ENCODE data around the gene CABP4. TPM values are rescaled to one million over a fixed set of nuclear protein-coding genes. Genes with fewer than 3 reads are reported as not detected.

Gene CABP4
- total and polyA plus RNA-seq, 2 donors (not counting 3 experiments of a cell fraction or from before 2014, with no cell fraction given), result 2.4 to 5.0 TPM

DNA sequence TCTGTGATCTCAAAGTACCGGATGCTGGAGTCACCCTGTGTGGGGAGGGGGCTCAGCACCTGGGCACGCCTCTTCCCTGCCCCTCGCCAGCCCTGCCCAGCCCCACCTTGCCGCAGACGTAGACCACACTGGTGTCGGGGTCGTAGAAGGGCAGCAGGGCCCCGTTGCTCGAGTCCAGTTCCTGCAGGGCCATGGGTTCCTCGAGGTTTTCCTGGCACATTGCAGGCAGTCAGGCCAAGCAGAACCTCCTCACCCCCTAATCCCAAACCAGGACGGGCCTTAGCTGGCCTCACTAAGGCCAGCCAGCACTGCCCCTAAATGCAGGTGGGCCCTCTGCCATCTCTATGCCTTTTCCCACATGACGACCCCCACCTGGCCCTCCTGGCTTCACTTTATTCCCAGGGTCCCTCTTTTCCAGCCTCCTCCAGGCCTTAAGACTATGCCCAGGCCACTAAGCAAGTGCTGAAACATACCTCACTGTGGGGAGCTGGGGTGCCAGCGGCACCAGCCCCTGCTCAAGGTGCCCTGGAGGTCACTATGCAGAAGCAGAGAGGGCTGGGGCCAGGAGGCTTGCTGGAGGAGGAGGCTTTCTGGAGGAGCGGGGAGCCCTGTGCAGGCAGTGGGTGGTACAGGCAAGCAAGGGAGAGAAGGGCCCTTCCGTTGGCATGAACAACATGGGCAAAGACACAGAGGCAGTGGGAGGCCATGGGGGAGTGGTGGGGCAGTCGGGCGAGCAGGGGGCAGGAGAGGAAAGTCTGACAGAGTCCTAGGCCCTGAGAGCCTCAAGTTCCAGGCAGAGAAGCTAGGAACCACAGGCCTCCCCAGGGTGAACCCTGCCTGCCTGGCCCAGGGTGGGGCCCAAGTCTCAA lies 14.7 kb upstream of the CABP4 start:
- H3K4me2 ChIP-seq (ENCODE audit: insufficient read depth, low read length), result no peak overlapping the region
- H3K9me1 ChIP-seq (replicated peaks; ENCODE audit: control insufficient read depth, extremely low read depth, insufficient read depth, low read length), result no peaks in the 10 kb centered on the region
- H3K4me1 ChIP-seq (ENCODE audit: control insufficient read depth, extremely low read depth, insufficient read depth, low read length), result peaks cover 6% of the 10 kb centered on the region
- POLR2A ChIA-PET, result interaction anchor here (0.5 to 0.6 kb wide), 2 partner anchors 18 to 36 kb away, joined by 3 read pairs; no protein-coding TSS in a partner anchor
- DNase-seq (ENCODE audit: low read depth, low spot score) (no peak), FAIRE-seq (no peak)
- no peak overlapping the region for H3K27ac ChIP-seq (ENCODE audit: insufficient read depth, low read depth, low read length)
- no peak overlapping the region for H3K9ac ChIP-seq (replicated peaks; ENCODE audit: extremely low read depth, insufficient read depth, low read length)
- no TSS peak for BruUV-seq (replicated peaks)
- dilution Hi-C loops (cut with MboI; ENCODE audit: extremely low pct_ligation_motif_present, low sequenced_read_pairs), result no loop called here
- H3K4me3 ChIP-seq (replicated peaks in 1 of 3; ENCODE audit: insufficient read depth in 1 of 3, low read depth in 1 of 3, low read length in 3 of 3), result no peak overlapping the region
- TF ChIP-seq, protein P1, sequence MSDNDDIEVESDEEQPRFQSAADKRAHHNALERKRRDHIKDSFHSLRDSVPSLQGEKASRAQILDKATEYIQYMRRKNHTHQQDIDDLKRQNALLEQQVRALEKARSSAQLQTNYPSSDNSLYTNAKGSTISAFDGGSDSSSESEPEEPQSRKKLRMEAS (IDR thresholded peaks at IDR 0.05; ENCODE audit: insufficient read depth, insufficient read length), result no peak
- H3K36me3 ChIP-seq (ENCODE audit: control insufficient read depth in 2 of 2, extremely low read depth in 1 of 2, insufficient read depth in 2 of 2, low read length in 2 of 2), result peaks cover 0 to 27% of the 10 kb centered on the region in 2 experiments
- H2AFZ ChIP-seq (ENCODE audit: low read depth, low read length), result no peak overlapping the region
- intact Hi-C loops (cut with micrococcal nuclease), result no loop called here
- H3K9me3 ChIP-seq (replicated peaks; ENCODE audit: control insufficient read depth, insufficient read depth, low read length), result no peaks in the 10 kb centered on the region
- peaks cover 11% of the 10 kb centered on the region for H3K79me2 ChIP-seq (ENCODE audit: control insufficient read depth, insufficient read depth, low read length)
- H3K27me3 ChIP-seq (ENCODE audit: control insufficient read depth in 2 of 2, insufficient read depth in 2 of 2, low read length in 2 of 2), result no peaks in the 10 kb centered on the region
- CTCF ChIA-PET, result no interaction called here
- H4K20me1 ChIP-seq (replicated peaks; ENCODE audit: control insufficient read depth, extremely low read depth, insufficient read depth, low read length), result no peaks in the 10 kb centered on the region

DNA sequence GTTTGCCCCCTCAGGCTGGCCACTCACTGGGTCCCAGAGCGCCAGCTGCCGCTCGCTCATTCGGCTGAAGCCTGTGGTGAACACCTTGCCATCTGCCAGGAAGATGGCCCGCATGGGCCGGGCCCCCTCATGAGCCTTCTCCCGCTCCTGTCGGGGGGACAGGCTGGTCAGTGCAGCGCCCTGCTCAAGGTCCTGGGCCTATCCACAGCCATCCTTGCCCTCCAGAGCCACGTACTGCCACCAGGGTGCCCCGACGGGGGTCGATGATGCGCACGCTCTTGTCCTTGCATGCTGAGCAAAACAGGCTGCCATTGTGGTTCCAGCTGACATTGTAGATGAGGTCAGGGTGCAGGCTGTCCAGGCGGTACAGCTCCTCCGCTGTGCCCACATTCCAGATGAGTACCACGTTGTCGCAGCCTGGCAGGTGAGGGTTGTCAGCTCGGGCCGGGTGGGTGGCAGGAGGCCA lies 14.0 kb upstream of the CABP4 start:
- H3K27me3 ChIP-seq (ENCODE audit: control insufficient read depth in 2 of 2, insufficient read depth in 2 of 2, low read length in 2 of 2), result no peaks in the 10 kb centered on the region
- DNase-seq (ENCODE audit: low read depth, low spot score) (no peak), FAIRE-seq (no peak)
- H3K9me3 ChIP-seq (replicated peaks; ENCODE audit: control insufficient read depth, insufficient read depth, low read length), result no peaks in the 10 kb centered on the region
- no peak overlapping the region for H3K9ac ChIP-seq (replicated peaks; ENCODE audit: extremely low read depth, insufficient read depth, low read length)
- H3K79me2 ChIP-seq (ENCODE audit: control insufficient read depth, insufficient read depth, low read length), result peaks cover 11% of the 10 kb centered on the region
- H3K36me3 ChIP-seq (ENCODE audit: control insufficient read depth in 2 of 2, extremely low read depth in 1 of 2, insufficient read depth in 2 of 2, low read length in 2 of 2), result peaks cover 0 to 23% of the 10 kb centered on the region in 2 experiments
- H4K20me1 ChIP-seq (replicated peaks; ENCODE audit: control insufficient read depth, extremely low read depth, insufficient read depth, low read length), result no peaks in the 10 kb centered on the region
- TF ChIP-seq POLR2A (IDR thresholded peaks at IDR 0.05; ENCODE audit: low read depth, low read length) (no peak), FOS (IDR thresholded peaks at IDR 0.05; ENCODE audit: borderline replicate concordance, insufficient read depth, low read length) (no peak)
- dilution Hi-C loops (cut with MboI; ENCODE audit: extremely low pct_ligation_motif_present, low sequenced_read_pairs), result no loop called here
- BruUV-seq (replicated peaks), result no TSS peak
- no peak overlapping the region for H3K27ac ChIP-seq (ENCODE audit: insufficient read depth, low read depth, low read length)
- no peak overlapping the region for H2AFZ ChIP-seq (ENCODE audit: low read depth, low read length)
- intact Hi-C loops (cut with micrococcal nuclease), result no loop called here
- peaks cover 6% of the 10 kb centered on the region for H3K4me1 ChIP-seq (ENCODE audit: control insufficient read depth, extremely low read depth, insufficient read depth, low read length)
- ChIA-PET POLR2A (interaction anchor here (0.5 kb wide), 1 partner anchor 17 kb away, joined by 3 read pairs; no protein-coding TSS in a partner anchor), CTCF (no interaction called here)
- H3K4me2 ChIP-seq (ENCODE audit: insufficient read depth, low read length), result no peak overlapping the region
- no peak overlapping the region for H3K4me3 ChIP-seq (replicated peaks in 1 of 3; ENCODE audit: insufficient read depth in 1 of 3, low read depth in 1 of 3, low read length in 3 of 3)
- H3K9me1 ChIP-seq (replicated peaks; ENCODE audit: control insufficient read depth, extremely low read depth, insufficient read depth, low read length), result no peaks in the 10 kb centered on the region
